Measurements from ENCODE around the gene MSMP.

The MSMP gene, protein sequence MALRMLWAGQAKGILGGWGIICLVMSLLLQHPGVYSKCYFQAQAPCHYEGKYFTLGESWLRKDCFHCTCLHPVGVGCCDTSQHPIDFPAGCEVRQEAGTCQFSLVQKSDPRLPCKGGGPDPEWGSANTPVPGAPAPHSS

GRCh38 chr9:35754264-35754663 lies at the start of gene MSMP:
MSMP (minus strand) TSS chr9:35754276; CDS start chr9:35754129, 147 bp downstream.
- no peak for DNase-seq

GRCh38 chr9:35801328-35802128 lies 47.5 kb upstream of the MSMP start:
- DNase-seq = no peak

DNA sequence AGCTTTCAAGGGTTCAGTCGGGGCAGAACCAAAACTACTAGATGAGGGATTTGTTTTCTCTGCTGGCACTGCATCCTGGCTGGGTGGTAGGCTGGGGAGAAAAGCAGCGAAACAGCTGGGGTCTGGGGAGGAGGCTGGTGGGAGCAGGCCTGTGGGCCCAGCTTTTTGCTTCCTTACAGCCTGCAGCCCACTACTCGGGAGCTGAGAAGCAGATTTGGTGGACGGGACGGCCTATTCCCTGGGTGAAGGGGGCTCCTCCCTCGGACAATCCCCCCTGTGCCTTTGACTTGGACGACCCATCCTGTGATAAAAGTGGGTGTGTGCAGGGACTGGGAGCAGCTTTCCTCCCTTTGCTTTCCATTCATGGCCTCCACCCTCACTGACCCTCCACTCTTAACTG lies 46.5 kb upstream of the MSMP start:
- no peak for DNase-seq

DNA sequence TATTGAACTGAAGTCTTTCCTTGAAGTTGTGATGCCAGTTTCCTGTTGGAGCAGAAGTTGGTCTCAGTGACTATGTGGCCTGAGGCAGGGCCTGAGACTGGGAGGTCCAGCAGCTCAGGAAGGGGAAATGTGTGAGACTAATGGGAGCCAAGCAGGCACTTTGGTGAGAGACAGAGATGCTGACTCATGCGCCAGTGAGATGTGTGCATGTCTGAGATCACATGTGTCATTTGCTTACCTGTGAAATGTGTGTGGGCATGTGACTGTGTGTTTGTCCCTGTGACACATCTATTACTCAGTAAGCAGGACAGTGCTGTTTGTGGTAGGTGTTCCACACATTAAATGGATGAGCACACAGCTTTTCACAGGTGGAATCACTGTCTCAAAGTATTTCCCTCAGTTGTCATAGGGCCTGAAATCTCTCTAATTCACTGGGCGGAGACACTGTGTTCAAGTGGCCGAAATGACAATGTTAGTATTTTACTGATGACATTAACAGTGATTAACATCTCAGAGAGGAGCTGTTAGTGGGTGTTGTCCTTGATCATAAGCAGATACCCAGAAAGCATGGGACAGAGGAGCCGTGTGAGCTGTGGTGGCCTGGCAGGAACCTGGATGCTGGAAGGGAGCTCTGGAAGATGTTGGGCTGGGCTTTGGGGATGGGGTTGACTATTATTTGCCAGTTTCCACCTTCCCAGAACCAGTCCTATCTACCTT lies 44.7 kb upstream of the MSMP start:
- no peak for DNase-seq

GRCh38 chr9:35797311-35798109 lies 43.4 kb upstream of the MSMP start:
- no peak for DNase-seq

DNA sequence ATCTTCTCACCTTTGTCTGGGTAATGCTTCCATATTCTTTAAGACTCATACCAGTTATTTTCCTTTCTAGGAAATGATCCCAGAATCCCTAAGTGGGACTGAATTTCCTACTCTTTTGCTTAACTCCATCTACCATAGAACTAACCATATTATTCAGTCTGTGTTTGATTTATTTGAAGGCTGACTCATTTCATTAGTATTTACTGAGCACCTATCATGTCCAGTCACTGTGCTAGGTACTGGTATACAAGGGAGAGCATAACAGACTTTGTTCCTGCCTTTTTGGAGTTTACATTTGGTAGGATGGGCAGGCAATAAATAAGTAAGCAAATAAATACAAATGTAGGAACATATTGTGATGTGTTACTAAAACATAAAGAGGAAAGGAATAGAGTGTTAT lies 41.6 kb upstream of the MSMP start:
- no peak for DNase-seq

- no peak for DNase-seq
Measured at GRCh38 chr9:35793461-35793860, 39.4 kb upstream of the MSMP start.

GRCh38 chr9:35792826-35793225 lies 38.8 kb upstream of the MSMP start:
- DNase-seq = no peak

DNA sequence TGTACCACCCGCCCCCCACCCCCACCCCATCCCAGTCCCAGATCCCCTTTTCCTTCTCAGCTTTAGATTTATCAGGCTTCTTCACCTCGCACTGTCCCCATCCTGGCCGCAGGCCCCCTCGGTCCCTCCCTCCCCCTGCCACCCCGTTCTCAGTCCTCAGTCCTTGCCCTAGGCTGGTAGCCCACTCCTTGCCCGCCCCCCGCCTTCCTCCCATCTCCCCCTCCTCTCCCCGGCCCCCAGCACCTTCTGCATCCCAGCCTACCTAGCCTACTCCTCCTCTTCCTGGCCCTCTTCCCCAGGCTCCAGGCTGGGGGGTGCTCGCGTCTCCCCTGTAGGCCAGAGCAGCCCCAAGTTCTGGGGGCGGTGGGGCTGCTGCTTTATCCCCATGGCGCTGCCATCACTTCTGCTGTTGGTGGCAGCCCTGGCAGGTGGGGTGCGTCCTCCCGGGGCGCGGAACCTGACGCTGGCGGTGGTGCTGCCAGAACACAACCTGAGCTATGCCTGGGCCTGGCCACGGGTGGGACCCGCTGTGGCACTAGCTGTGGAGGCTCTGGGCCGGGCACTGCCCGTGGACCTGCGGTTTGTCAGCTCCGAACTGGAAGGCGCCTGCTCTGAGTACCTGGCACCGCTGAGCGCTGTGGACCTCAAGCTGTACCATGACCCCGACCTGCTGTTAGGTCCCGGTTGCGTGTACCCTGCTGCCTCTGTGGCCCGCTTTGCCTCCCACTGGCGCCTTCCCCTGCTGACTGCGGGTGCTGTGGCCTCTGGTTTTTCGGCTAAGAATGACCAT lies 38.1 kb upstream of the MSMP start:
- no peak for DNase-seq

DNA sequence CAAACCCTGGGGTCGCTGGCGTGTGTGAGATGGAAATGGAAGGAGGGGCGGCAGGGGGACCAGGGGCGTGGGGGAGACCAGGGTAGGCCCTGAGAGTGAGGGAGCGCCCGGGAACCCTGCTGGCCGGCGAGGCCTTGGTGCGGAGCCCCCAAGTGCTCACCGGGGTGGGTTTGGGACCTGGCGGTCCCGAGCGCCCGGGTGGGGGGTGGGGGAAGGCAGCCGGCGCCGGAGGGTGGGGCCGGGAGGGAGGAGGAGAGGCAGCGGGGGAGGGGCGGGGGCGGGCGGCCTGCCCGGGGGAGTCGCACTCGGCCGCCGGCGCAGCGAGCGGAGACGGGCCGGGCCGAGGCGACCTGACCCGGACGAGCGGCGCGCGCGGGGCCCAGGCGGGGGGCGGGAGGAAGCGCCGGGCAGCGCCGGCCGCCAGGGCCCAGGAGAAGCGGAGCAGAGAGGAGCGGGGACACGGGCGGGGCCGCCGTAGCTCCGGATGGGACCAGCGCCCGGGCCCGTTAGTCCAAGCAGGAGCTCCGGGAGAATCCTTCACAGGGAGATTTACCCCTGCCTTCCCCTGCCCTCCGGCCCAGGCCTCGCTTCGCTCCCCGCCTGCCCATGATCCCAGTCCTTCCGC lies 37.3 kb upstream of the MSMP start, which contains the start of gene NPR2:
Gene NPR2 (plus strand): TSS at position 295 of the 625 bp plus-strand sequence. CDS start 818 bp downstream, outside the sequence.
- DNase-seq = no peak

GRCh38 chr9:35790385-35791296 lies 36.6 kb upstream of the MSMP start:
- DNase-seq = peak; percentile 41

GRCh38 chr9:35790025-35790384 lies 35.9 kb upstream of the MSMP start:
- DNase-seq = no peak

GRCh38 chr9:35789541-35789940 lies 35.5 kb upstream of the MSMP start:
- no peak for DNase-seq

DNA sequence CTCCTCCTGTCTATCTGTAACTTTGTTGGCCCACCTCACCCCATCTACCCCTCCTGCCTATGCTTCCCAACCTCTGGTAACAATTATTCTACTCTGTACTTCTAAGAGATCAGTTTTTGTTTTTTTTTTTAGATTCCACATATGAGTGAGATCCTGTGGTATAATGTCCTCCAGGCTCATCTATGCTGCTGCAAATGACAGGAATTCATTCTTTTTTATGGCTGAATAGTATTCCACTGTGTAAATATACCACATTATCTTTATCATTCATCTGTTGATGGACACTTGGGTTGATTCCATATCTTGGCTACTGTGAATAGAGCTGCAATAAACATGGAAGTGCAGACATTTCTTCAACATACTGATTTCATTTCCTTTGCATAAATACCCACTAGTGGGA lies 29.3 kb upstream of the MSMP start:
- DNase-seq = no peak

GRCh38 chr9:35781066-35781465 lies 27.0 kb upstream of the MSMP start:
- no peak for DNase-seq

GRCh38 chr9:35778496-35778895 lies 24.4 kb upstream of the MSMP start:
- DNase-seq = no peak

- no peak for DNase-seq
Measured at GRCh38 chr9:35776018-35776417, 21.9 kb upstream of the MSMP start.

DNA sequence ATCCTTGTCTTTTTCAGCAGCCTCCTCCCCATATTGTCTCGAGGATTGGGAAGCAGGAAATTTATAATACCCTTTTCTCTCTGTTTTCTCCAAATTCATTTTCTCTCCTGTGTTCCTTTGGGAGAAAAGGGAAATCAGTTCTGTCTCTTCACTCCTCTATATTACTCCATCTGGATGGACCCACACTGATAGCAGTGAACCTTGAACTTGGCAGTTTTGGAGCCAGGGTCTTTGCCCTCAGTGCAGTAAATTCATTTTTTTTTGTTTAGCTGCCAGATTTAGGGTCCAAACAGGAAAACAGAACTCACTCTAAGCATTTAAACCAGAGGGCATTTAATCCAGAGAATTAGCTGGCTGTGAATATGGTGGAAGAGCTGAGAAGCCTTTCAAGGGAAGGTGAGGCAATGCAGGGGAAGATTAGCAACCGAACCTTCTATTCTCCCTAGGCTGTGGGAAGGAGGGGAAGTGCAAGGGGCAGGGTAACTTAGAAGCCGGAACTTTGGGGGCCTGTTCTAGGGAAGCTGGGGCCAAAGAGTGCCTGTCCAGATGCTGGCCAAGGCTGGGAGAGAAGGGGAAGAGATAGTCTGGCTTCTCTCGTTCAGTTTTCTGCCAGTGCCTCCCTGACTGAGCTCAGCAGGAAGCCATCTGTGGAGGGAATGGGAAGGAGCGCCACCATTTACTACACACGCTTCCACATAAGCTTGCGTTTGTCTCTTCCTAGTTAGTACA lies 21.0 kb upstream of the MSMP start:
- DNase-seq = no peak

DNA sequence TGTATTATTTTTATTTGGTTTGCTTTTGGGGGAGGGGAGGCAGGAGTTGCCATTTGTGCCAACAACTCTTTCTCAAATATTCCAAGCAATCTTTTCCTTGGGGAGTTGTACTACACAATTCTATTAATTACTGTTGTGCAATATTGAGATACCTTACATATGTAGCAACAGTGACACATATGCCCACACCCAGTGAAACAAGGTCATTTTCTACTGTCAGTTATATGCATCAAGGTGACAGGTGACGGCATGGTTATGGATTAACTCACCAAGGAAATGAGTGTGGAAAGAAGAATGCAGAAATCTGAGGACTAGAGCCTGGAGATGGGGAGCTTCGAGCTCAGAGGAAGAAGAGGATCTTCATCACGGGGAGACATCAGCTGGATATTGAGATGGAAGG lies 17.9 kb upstream of the MSMP start:
- DNase-seq = no peak

- no peak for DNase-seq
Measured at GRCh38 chr9:35771534-35771933, 17.5 kb upstream of the MSMP start.
